ENCODE data around the gene SFXN3.

The SFXN3 gene

DNA sequence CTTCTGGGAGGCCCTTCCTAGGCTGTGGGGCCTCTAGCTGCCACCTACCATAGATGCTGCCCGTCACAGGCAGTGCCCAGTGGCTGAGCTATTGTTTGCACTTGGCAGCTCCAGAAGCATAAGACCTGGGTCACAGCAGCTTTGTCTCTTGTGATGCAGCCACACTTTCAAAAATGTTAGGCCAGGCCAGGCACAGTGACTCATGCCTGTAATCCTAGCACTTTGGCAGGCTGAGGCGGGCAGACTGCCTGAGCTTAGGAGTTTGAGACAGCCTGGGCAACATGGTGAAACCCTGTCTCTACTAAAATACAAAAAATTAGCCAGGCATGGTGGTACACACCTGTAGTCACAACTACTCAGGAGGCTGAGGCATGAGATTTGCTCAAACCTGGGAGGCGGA lies 21.3 kb downstream of the SFXN3 start:
- no peak overlapping the region for H3K4me3 ChIP-seq (ENCODE audit: low read depth, low read length)
- no peak overlapping the region for H3K27ac ChIP-seq
- H3K27me3 ChIP-seq (replicated peaks), result peaks cover 27% of the 10 kb centered on the region
- no peaks in the 10 kb centered on the region for H3K36me3 ChIP-seq (replicated peaks)
- in situ Hi-C loops (cut with HindIII; ENCODE audit: low pct_ligation_motif_present, low sequenced_read_pairs), result no loop called here
- peak; percentile 68 for DNase-seq
- TF ChIP-seq, protein P1, sequence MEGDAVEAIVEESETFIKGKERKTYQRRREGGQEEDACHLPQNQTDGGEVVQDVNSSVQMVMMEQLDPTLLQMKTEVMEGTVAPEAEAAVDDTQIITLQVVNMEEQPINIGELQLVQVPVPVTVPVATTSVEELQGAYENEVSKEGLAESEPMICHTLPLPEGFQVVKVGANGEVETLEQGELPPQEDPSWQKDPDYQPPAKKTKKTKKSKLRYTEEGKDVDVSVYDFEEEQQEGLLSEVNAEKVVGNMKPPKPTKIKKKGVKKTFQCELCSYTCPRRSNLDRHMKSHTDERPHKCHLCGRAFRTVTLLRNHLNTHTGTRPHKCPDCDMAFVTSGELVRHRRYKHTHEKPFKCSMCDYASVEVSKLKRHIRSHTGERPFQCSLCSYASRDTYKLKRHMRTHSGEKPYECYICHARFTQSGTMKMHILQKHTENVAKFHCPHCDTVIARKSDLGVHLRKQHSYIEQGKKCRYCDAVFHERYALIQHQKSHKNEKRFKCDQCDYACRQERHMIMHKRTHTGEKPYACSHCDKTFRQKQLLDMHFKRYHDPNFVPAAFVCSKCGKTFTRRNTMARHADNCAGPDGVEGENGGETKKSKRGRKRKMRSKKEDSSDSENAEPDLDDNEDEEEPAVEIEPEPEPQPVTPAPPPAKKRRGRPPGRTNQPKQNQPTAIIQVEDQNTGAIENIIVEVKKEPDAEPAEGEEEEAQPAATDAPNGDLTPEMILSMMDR (IDR thresholded peaks at IDR 0.05; ENCODE audit: low read depth, low read length, missing control alignments), result no peak

DNA sequence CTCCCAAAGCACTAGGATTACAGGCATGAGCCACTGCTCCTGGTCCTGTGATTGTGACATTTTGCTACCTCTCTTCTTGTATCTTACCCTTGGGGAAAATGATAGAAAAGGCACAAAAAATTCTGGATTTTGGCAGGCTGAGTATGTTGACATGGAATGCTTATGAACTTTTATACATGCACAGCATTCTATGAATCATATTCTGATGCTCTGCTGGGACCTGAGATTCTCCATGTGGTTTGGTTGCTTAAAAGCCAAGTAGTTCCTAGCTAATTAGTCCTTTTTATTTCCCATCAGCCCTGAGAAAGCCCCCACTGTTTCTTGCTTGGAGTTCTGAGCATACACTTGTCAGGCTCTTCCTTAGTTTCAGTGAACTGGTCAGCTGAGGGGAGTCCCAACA lies 22.5 kb downstream of the SFXN3 start:
- no peak for DNase-seq
- Histone ChIP-seq H3K27me3 (replicated peaks) (peaks cover 17% of the 10 kb centered on the region), H3K27ac (no peak overlapping the region), H3K36me3 (replicated peaks) (no peaks in the 10 kb centered on the region), H3K4me3 (ENCODE audit: low read depth, low read length) (no peak overlapping the region)
- TF ChIP-seq, protein P1 (IDR thresholded peaks at IDR 0.05; ENCODE audit: low read depth, low read length, missing control alignments), result no peak
- in situ Hi-C loops (cut with HindIII; ENCODE audit: low pct_ligation_motif_present, low sequenced_read_pairs), result no loop called here

DNA sequence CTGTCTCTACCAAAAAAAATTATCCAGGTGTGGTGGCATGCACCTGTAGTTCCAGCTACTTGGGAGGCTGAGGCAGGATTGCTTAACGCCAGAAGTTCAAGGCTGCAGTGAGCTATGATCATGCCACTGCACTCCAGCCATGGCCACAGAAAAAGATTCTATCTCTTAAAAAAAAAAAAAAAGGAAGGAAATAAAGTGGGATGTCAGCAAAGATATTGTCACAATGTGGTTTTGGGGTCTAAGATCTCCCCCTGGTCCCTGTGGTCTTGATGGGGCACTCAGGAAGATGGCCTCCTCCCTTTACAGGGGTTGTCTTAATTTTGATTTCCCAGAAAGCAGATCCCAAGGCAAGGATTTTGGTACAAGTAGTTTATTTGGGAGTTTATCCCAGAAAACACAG lies 23.3 kb downstream of the SFXN3 start:
- DNase-seq, result no peak
- no peak overlapping the region for H3K4me3 ChIP-seq (ENCODE audit: low read depth, low read length)
- no peaks in the 10 kb centered on the region for H3K36me3 ChIP-seq (replicated peaks)
- in situ Hi-C loops (cut with HindIII; ENCODE audit: low pct_ligation_motif_present, low sequenced_read_pairs), result no loop called here
- peaks cover 8% of the 10 kb centered on the region for H3K27me3 ChIP-seq (replicated peaks)
- TF ChIP-seq, protein P1 (IDR thresholded peaks at IDR 0.05; ENCODE audit: low read depth, low read length, missing control alignments), result no peak
- H3K27ac ChIP-seq, result no peak overlapping the region

DNA sequence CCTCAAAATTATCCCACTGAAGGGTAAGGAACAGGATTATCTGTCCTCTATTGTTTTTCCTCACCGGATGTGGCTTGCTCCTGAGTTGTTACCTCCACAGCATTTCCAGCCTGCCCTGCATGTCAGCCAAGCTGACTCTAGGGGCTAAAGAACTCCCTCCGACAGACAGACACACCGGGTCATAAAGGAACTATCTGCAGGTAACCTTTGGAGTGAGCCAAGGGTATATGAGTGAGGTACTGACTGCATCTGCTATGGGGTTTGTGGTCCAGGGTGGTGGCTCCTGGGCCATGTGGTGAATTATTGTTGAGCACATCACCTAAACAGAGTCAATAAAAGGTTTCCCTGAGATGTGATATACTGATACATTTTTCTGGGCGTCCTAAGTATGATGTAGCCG lies 23.8 kb downstream of the SFXN3 start:
- Histone ChIP-seq H3K27me3 (replicated peaks) (peaks cover 3% of the 10 kb centered on the region), H3K27ac (no peak overlapping the region), H3K36me3 (replicated peaks) (no peaks in the 10 kb centered on the region), H3K4me3 (ENCODE audit: low read depth, low read length) (no peak overlapping the region)
- in situ Hi-C loops (cut with HindIII; ENCODE audit: low pct_ligation_motif_present, low sequenced_read_pairs), result no loop called here
- TF ChIP-seq, protein P1 (IDR thresholded peaks at IDR 0.05; ENCODE audit: low read depth, low read length, missing control alignments), result no peak
- DNase-seq, result no peak

DNA sequence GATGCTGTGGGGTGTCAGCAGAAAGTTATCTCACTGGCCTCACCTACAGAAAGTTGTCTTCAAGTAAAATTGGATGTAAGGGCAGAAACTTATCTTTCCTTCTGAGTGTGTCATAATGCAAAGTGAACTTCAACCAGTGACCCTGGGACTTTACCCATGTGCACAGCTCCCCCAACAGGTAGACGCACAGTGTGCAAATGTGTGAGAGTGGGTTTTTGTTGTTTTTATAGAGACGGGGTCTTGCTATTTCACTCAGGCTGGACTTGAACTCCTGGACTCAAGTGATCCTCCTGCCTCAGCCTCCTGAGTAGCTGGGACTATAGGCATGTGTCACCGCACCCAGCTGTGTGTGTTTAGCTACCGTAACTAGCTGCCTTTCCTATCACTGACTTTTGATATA lies 24.4 kb downstream of the SFXN3 start:
- in situ Hi-C loops (cut with HindIII; ENCODE audit: low pct_ligation_motif_present, low sequenced_read_pairs), result no loop called here
- H3K27me3 ChIP-seq (replicated peaks), result no peaks in the 10 kb centered on the region
- H3K36me3 ChIP-seq (replicated peaks), result no peaks in the 10 kb centered on the region
- TF ChIP-seq, protein P1 (IDR thresholded peaks at IDR 0.05; ENCODE audit: low read depth, low read length, missing control alignments), result peak; percentile 28
- H3K4me3 ChIP-seq (ENCODE audit: low read depth, low read length), result no peak overlapping the region
- no peak for DNase-seq
- no peak overlapping the region for H3K27ac ChIP-seq

DNA sequence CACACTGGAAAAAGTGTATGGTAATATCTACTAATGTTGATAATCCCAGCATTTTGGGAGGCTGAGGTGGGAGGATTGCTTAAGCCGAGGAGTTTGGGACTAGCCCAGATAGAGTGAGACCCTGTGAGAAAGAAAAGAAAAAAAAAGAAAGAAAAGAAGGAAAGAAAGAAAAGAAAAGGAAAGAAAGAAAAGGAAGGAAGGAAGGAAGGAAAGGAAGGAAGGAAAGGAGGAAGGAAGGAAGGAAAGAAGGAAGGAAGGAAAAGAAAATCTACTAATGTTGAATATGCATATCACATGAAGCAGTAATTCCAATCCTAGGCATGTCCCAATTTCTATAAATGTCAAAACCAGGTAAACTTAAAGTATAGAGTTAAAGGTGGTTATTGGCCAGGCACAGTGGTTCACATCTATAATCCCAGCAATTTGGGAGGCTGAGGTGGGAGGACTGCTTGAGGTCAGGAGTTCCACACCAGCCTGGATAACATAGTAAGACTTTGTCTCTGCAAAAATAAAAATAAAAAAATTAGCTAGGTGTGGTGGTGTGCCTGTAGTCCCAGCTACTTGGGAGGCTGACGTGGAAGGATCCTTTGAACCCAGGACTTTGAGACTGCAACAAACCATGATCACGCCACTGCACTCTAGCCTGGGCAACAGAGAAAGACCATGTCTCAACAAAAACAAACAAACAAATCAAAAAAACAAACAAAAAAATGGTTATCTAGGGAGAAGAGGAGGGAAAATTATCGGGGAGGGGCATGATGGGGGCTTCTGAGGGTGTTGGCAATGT lies 25.5 kb downstream of the SFXN3 start:
- Histone ChIP-seq H3K4me3 (ENCODE audit: low read depth, low read length) (no peak overlapping the region), H3K36me3 (replicated peaks) (no peaks in the 10 kb centered on the region), H3K27ac (no peak overlapping the region), H3K27me3 (replicated peaks) (no peaks in the 10 kb centered on the region)
- in situ Hi-C loops (cut with HindIII; ENCODE audit: low pct_ligation_motif_present, low sequenced_read_pairs), result no loop called here
- DNase-seq, result no peak
- TF ChIP-seq, protein P1 (IDR thresholded peaks at IDR 0.05; ENCODE audit: low read depth, low read length, missing control alignments), result no peak

Data from brain microvascular endothelial cell (primary cell).